WTC11 (cell line): ENCODE measurements around the gene ZMAT3. TPM values are rescaled to one million over a fixed set of nuclear protein-coding genes. Genes with fewer than 3 reads are reported as not detected.

Experiments
- ATAC-seq: fragments of 200-7000 bp; cut with Tn5 transposase; 2 replicates; pipeline ENCODE4 v1.10.0; 2021; ENCODE audit warnings: mild to moderate bottlenecking, moderate library complexity
- CTCF ChIA-PET: fragments of 300-600 bp; sonication (Branson Sonifier 250); formaldehyde crosslinking; loops from one replicate; lab custom pipeline; 2021; ENCODE audit warnings: antibody characterized with exemption; lab: Charles Lee
- POLR2A ChIA-PET: fragments of 350-600 bp; sonication (Branson Sonifier 250); formaldehyde crosslinking; loops from one replicate; lab custom pipeline; 2021; ENCODE audit warnings: antibody characterized with exemption; lab: Charles Lee
- DNase-seq: peaks from one replicate; pipeline ENCODE4 v3.0.0; 2021; ENCODE audit warnings: low spot score
- H3K27ac Mint-ChIP-seq: 2 replicates; pipeline ENCODE4 v1.8.0; 2021; ENCODE audit warnings: mixed read lengths
- H3K27me3 Mint-ChIP-seq: 2 replicates; pipeline ENCODE4 v1.8.0; 2021; ENCODE audit warnings: low read depth, mild to moderate bottlenecking, moderate library complexity, mixed read lengths
- H3K36me3 Mint-ChIP-seq: 2 replicates; pipeline ENCODE4 v1.8.0; 2021; ENCODE audit warnings: mixed read lengths
- H3K4me1 Mint-ChIP-seq: 2 replicates; pipeline ENCODE4 v1.8.0; 2022; ENCODE audit warnings: mixed read lengths
- H3K4me3 Mint-ChIP-seq: 2 replicates; pipeline ENCODE4 v1.8.0; 2021; ENCODE audit warnings: mild to moderate bottlenecking, moderate library complexity, mixed read lengths
- H3K9me3 Mint-ChIP-seq: 2 replicates; pipeline ENCODE4 v1.8.0; 2021; ENCODE audit warnings: mixed read lengths
- CREB1 ChIP-seq: sonication (generic); formaldehyde crosslinking; IDR thresholded peaks from 2 replicates; pipeline ENCODE4 v1.8.0; 2023; ENCODE audit warnings: mild to moderate bottlenecking, missing genetic modification reagents
- CREM ChIP-seq: sonication (generic); formaldehyde crosslinking; IDR thresholded peaks from 2 replicates; pipeline ENCODE4 v1.8.1; 2022; ENCODE audit warnings: mild to moderate bottlenecking, missing genetic modification reagents, moderate library complexity
- ELF4 ChIP-seq: sonication (generic); formaldehyde crosslinking; IDR thresholded peaks from 2 replicates; pipeline ENCODE4 v1.8.1; 2022; ENCODE audit warnings: low read depth, mild to moderate bottlenecking, moderate library complexity, missing genetic modification reagents
- ETV6 ChIP-seq: sonication (generic); formaldehyde crosslinking; IDR thresholded peaks from 2 replicates; pipeline ENCODE4 v1.8.1; 2022; ENCODE audit warnings: mild to moderate bottlenecking, missing genetic modification reagents
- GABPB1 ChIP-seq: sonication (generic); formaldehyde crosslinking; IDR thresholded peaks from 2 replicates; pipeline ENCODE4 v1.8.1; 2023; ENCODE audit warnings: mild to moderate bottlenecking, missing genetic modification reagents
- GRHL2 ChIP-seq: fragments of 250-450 bp; sonication (Bioruptor Pico); IDR thresholded peaks from 2 replicates; pipeline ENCODE4 v1.8.0; 2022; ENCODE audit warnings: mild to moderate bottlenecking, moderate library complexity; ENCODE audit not compliant: insufficient replicate concordance, severe bottlenecking
- JAZF1 ChIP-seq: fragments of 250-450 bp; sonication (Bioruptor Pico); IDR thresholded peaks from 2 replicates; pipeline ENCODE4 v1.9.0; 2021; ENCODE audit warnings: moderate library complexity, mild to moderate bottlenecking, inconsistent platforms
- MYBL2 ChIP-seq: sonication (generic); formaldehyde crosslinking; IDR thresholded peaks from 2 replicates; pipeline ENCODE4 v1.8.1; 2023; ENCODE audit warnings: mild to moderate bottlenecking, moderate library complexity, missing genetic modification reagents
- NFATC4 ChIP-seq: fragments of 250-450 bp; sonication (Bioruptor Pico); IDR thresholded peaks from 2 replicates; pipeline ENCODE4 v1.9.0; 2021; ENCODE audit warnings: mild to moderate bottlenecking
- NR2C2 ChIP-seq: sonication (generic); formaldehyde crosslinking; IDR thresholded peaks from 2 replicates; pipeline ENCODE4 v1.8.0; 2022; ENCODE audit warnings: mild to moderate bottlenecking, missing genetic modification reagents
- RELA ChIP-seq: sonication (generic); formaldehyde crosslinking; IDR thresholded peaks from 2 replicates; pipeline ENCODE4 v1.8.1; 2022; ENCODE audit warnings: missing genetic modification reagents, mild to moderate bottlenecking, borderline replicate concordance
- SMAD3 ChIP-seq: sonication (generic); formaldehyde crosslinking; IDR thresholded peaks from 2 replicates; pipeline ENCODE4 v1.8.0; 2022; ENCODE audit warnings: missing genetic modification reagents, mild to moderate bottlenecking, borderline replicate concordance
- SP1 ChIP-seq: sonication (generic); formaldehyde crosslinking; conservative IDR thresholded peaks from 2 replicates; pipeline ENCODE4 v1.8.1; 2022; ENCODE audit warnings: missing genetic modification reagents
- TEAD4 ChIP-seq: sonication (generic); formaldehyde crosslinking; IDR thresholded peaks from 2 replicates; pipeline ENCODE4 v1.8.0; 2022; ENCODE audit warnings: mild to moderate bottlenecking, missing genetic modification reagents
- ZBTB21 ChIP-seq: sonication (generic); formaldehyde crosslinking; IDR thresholded peaks from 2 replicates; pipeline ENCODE4 v1.8.1; 2023; ENCODE audit warnings: mild to moderate bottlenecking, missing genetic modification reagents, borderline replicate concordance
- ZNF121 ChIP-seq: sonication (generic); formaldehyde crosslinking; IDR thresholded peaks from 2 replicates; pipeline ENCODE4 v1.8.0; 2023; ENCODE audit warnings: missing genetic modification reagents
- ZNF232 ChIP-seq: sonication (generic); formaldehyde crosslinking; IDR thresholded peaks from 2 replicates; pipeline ENCODE4 v1.8.0; 2022; ENCODE audit warnings: mild to moderate bottlenecking, missing genetic modification reagents
- ZNF317 ChIP-seq: sonication (generic); formaldehyde crosslinking; IDR thresholded peaks from 2 replicates; pipeline ENCODE4 v1.8.1; 2023; ENCODE audit warnings: low read depth, mild to moderate bottlenecking, moderate library complexity, missing genetic modification reagents, borderline replicate concordance
- ZNF416 ChIP-seq: fragments of 250-450 bp; sonication (Bioruptor Pico); IDR thresholded peaks from 2 replicates; pipeline ENCODE4 v1.9.0; 2021; ENCODE audit warnings: mild to moderate bottlenecking, inconsistent platforms
- ZNF423 ChIP-seq: fragments of 250-450 bp; sonication (Bioruptor Pico); IDR thresholded peaks from 2 replicates; pipeline ENCODE4 v2.1.2; 2022; ENCODE audit warnings: mild to moderate bottlenecking, moderate library complexity
- total RNA-seq: library from RNA; stranded (reverse); gene quantifications from 3 replicates; pipeline ENCODE4 v1.2.3, GENCODE V29; 2021
- TF ChIP-seq, protein P1 (sequence below): sonication (generic); formaldehyde crosslinking; IDR thresholded peaks from 2 replicates; pipeline ENCODE4 v1.8.0; 2022; ENCODE audit warnings: mild to moderate bottlenecking, missing genetic modification reagents
- TF ChIP-seq, protein P2 (sequence below): sonication (generic); formaldehyde crosslinking; IDR thresholded peaks from 2 replicates; pipeline ENCODE4 v1.8.0; 2022; ENCODE audit warnings: mild to moderate bottlenecking, missing genetic modification reagents
- TF ChIP-seq, protein P3 (sequence below): sonication (generic); formaldehyde crosslinking; IDR thresholded peaks from 2 replicates; pipeline ENCODE4 v1.8.1; 2023; ENCODE audit warnings: mild to moderate bottlenecking, missing genetic modification reagents
- TF ChIP-seq, protein P4 (sequence below): sonication (generic); formaldehyde crosslinking; IDR thresholded peaks from 2 replicates; pipeline ENCODE4 v1.8.1; 2022; ENCODE audit warnings: low read depth, missing genetic modification reagents, borderline replicate concordance

Gene ZMAT3
- total RNA-seq, 1 experiment from 2014 or later = 24.1 TPM

DNA sequence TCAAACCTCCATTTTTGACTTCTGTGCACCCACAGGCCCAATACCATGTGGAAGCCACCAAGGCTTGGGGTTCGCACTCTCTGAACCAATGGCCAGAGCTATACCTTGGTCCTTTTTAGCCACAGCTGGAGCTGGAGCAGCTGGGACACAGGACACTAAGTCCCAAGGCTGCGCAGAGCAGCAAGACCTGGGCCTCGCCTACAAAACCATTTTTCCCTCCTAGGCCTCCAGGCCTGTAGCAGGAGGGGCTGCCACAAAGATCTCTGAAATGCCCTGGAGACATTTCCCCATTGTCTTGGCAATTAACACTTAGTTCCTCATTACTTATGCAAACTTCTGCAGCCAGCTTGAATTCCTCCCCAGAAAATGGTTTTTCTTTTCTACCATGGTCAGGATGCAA lies 81.3 kb downstream of the ZMAT3 start:
- no peak for DNase-seq
- ChIA-PET POLR2A (no interaction called here), CTCF (no interaction called here)
- no peak for ATAC-seq
- TF ChIP-seq, protein P1, sequence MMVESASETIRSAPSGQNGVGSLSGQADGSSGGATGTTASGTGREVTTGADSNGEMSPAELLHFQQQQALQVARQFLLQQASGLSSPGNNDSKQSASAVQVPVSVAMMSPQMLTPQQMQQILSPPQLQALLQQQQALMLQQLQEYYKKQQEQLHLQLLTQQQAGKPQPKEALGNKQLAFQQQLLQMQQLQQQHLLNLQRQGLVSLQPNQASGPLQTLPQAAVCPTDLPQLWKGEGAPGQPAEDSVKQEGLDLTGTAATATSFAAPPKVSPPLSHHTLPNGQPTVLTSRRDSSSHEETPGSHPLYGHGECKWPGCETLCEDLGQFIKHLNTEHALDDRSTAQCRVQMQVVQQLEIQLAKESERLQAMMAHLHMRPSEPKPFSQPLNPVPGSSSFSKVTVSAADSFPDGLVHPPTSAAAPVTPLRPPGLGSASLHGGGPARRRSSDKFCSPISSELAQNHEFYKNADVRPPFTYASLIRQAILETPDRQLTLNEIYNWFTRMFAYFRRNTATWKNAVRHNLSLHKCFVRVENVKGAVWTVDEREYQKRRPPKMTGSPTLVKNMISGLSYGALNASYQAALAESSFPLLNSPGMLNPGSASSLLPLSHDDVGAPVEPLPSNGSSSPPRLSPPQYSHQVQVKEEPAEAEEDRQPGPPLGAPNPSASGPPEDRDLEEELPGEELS (CRISPR knock-in tag) = no peak
- TF ChIP-seq ZNF423 (CRISPR knock-in tag) (no peak), CREB1 (CRISPR knock-in tag) (no peak), NFATC4 (CRISPR knock-in tag) (no peak), ZNF232 (CRISPR knock-in tag) (no peak), ZNF416 (no peak), NR2C2 (CRISPR knock-in tag) (no peak), ZBTB21 (CRISPR knock-in tag) (no peak), ZNF317 (CRISPR knock-in tag) (no peak), ETV6 (CRISPR knock-in tag) (no peak)
- Mint-ChIP-seq H3K27ac (no peak overlapping the region), H3K27me3 (peaks cover 4% of the 10 kb centered on the region; the same call in 1 of the 2 replicates), H3K9me3 (peaks cover 66% of the 10 kb centered on the region), H3K4me1 (peaks cover 13% of the 10 kb centered on the region), H3K4me3 (no peak overlapping the region), H3K36me3 (peaks cover 66% of the 10 kb centered on the region)

DNA sequence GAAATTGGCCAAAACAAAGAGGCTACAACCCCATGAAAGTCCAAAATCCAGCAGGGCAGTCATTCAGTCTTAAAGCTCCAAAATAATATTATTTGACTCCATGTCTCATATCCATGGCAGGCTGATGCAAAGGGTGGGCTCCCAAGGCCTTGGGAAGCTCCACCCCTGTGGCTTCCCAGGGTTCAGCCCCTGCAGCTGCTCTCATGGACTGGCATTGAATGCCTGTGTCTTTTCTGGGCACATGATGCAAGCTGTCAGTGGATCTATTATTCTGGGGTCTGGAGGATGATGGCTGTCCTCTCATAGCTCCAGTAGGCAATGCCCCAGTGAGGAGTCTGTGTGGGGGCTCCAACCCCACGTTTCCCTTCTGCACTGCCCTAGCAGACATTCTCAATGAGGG lies 81.8 kb downstream of the ZMAT3 start:
- Mint-ChIP-seq H3K36me3 (peaks cover 71% of the 10 kb centered on the region), H3K4me1 (peaks cover 13% of the 10 kb centered on the region), H3K27ac (no peak overlapping the region)
- DNase-seq (no peak), ATAC-seq (no peak)
- TF ChIP-seq ZBTB21 (CRISPR knock-in tag) = no peak
- TF ChIP-seq, protein P2, sequence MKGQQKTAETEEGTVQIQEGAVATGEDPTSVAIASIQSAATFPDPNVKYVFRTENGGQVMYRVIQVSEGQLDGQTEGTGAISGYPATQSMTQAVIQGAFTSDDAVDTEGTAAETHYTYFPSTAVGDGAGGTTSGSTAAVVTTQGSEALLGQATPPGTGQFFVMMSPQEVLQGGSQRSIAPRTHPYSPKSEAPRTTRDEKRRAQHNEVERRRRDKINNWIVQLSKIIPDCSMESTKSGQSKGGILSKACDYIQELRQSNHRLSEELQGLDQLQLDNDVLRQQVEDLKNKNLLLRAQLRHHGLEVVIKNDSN (CRISPR knock-in tag) = no peak
- TF ChIP-seq CREM (CRISPR knock-in tag) = no peak
- no peak for TF ChIP-seq GABPB1 (CRISPR knock-in tag)
- no peak for TF ChIP-seq ELF4 (CRISPR knock-in tag)
- no peak for TF ChIP-seq ZNF423 (CRISPR knock-in tag)
- TF ChIP-seq, protein P3, sequence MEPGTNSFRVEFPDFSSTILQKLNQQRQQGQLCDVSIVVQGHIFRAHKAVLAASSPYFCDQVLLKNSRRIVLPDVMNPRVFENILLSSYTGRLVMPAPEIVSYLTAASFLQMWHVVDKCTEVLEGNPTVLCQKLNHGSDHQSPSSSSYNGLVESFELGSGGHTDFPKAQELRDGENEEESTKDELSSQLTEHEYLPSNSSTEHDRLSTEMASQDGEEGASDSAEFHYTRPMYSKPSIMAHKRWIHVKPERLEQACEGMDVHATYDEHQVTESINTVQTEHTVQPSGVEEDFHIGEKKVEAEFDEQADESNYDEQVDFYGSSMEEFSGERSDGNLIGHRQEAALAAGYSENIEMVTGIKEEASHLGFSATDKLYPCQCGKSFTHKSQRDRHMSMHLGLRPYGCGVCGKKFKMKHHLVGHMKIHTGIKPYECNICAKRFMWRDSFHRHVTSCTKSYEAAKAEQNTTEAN (CRISPR knock-in tag) = no peak
- TF ChIP-seq SP1 (CRISPR knock-in tag) = no peak
- TF ChIP-seq ZNF121 (CRISPR knock-in tag) = no peak
- TF ChIP-seq TEAD4 (CRISPR knock-in tag) = no peak
- TF ChIP-seq, all 79 proteins: peak for 0
- H3K4me3 Mint-ChIP-seq = no peak overlapping the region
- ChIA-PET POLR2A (interaction anchor here (0.6 kb wide), 1 partner anchor 274 kb away, joined by 4 read pairs; no protein-coding TSS in a partner anchor), CTCF (no interaction called here)
- peaks cover 4% of the 10 kb centered on the region; the same call in 1 of the 2 replicates for H3K27me3 Mint-ChIP-seq
- H3K9me3 Mint-ChIP-seq = peaks cover 70% of the 10 kb centered on the region

DNA sequence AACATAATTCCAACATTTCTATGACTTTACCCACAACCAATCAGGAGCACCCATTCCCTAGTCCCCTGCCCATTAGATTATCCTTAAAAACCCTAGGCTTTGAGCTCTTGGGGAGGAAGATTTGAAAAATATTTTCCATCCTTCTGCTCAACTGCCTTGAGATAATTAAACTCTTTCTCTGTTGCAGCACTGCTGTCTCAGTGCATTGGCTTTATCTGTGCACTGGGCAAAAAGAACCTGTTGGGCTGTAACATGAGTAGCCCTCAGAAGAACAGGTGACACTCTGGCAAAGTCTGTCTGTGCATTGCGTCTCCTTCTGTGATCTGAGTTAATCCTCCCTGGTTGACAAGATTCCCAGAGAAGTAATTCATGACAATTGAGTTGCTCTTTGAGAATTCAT lies 83.9 kb downstream of the ZMAT3 start:
- ATAC-seq (no peak), DNase-seq (no peak)
- H3K27ac Mint-ChIP-seq = no peak overlapping the region
- H3K36me3 Mint-ChIP-seq = peaks cover 74% of the 10 kb centered on the region
- no peak overlapping the region for H3K4me3 Mint-ChIP-seq
- H3K4me1 Mint-ChIP-seq = no peaks in the 10 kb centered on the region; the same call in 1 of the 2 replicates
- ChIA-PET CTCF (no interaction called here), POLR2A (no interaction called here)
- peaks cover 85% of the 10 kb centered on the region for H3K9me3 Mint-ChIP-seq
- H3K27me3 Mint-ChIP-seq = peaks cover 4% of the 10 kb centered on the region; the same call in 1 of the 2 replicates
- no peak for TF ChIP-seq ETV6 (CRISPR knock-in tag)
- no peak for TF ChIP-seq JAZF1 (CRISPR knock-in tag)
- no peak for TF ChIP-seq RELA
- TF ChIP-seq, protein P4, sequence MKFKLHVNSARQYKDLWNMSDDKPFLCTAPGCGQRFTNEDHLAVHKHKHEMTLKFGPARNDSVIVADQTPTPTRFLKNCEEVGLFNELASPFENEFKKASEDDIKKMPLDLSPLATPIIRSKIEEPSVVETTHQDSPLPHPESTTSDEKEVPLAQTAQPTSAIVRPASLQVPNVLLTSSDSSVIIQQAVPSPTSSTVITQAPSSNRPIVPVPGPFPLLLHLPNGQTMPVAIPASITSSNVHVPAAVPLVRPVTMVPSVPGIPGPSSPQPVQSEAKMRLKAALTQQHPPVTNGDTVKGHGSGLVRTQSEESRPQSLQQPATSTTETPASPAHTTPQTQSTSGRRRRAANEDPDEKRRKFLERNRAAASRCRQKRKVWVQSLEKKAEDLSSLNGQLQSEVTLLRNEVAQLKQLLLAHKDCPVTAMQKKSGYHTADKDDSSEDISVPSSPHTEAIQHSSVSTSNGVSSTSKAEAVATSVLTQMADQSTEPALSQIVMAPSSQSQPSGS (CRISPR knock-in tag) = no peak
- TF ChIP-seq NR2C2 (CRISPR knock-in tag) = no peak
- TF ChIP-seq MYBL2 (CRISPR knock-in tag) = no peak
- TF ChIP-seq GRHL2 = no peak
- TF ChIP-seq ZNF121 (CRISPR knock-in tag) = no peak
- no peak for TF ChIP-seq SMAD3 (CRISPR knock-in tag)
- TF ChIP-seq, protein P1 (CRISPR knock-in tag) = no peak
